IMR-90 (cell line): ENCODE data around the gene NEDD4L. TPM values are rescaled to one million over a fixed set of nuclear protein-coding genes. Genes with fewer than 3 reads are reported as not detected.

Experiments
- ATAC-seq: fragments of 200-7000 bp; cut with Tn5 transposase; 2 replicates; pipeline ENCODE4 v1.9.1; 2020; ENCODE audit warnings: low read depth, mild to moderate bottlenecking, moderate library complexity
- BruUV-seq: library from RNA; stranded (reverse); fragments of 400-500 nt; replicated peaks from 2 replicates; lab custom pipeline; 2021; lab: Mats Ljungman, UMichigan
- CTCF ChIA-PET: fragments of 300-600 bp; formaldehyde crosslinking; extraction: SDS; loops from one replicate; lab custom pipeline; 2021; ENCODE audit warnings: antibody characterized with exemption; lab: Yijun Ruan, JAX
- POLR2A ChIA-PET: fragments of 300-600 bp; sonication (Branson Sonifier 250); formaldehyde crosslinking; loops from one replicate; lab custom pipeline; 2022; ENCODE audit warnings: antibody characterized with exemption; ENCODE audit not compliant: unreplicated experiment; lab: Charles Lee
- DNase-seq: peaks from one replicate; pipeline ENCODE4 v3.0.0; 2013
- H2AFZ ChIP-seq: replicated peaks from 2 replicates; pipeline ENCODE3; 2013; ENCODE audit warnings: low read length, mild to moderate bottlenecking; ENCODE audit not compliant: poor library complexity
- H2AK5ac ChIP-seq: 2 replicates; pipeline ENCODE4 v1.6.1; 2013; ENCODE audit warnings: low read depth, low read length, inconsistent platforms
- H2AK9ac ChIP-seq: replicated peaks from 2 replicates; pipeline ENCODE3; 2013; ENCODE audit warnings: mild to moderate bottlenecking, low read depth, low read length, moderate library complexity; ENCODE audit not compliant: poor library complexity
- H2BK120ac ChIP-seq: 2 replicates; pipeline ENCODE4 v1.6.1; 2013; ENCODE audit warnings: low read depth, low read length, inconsistent platforms
- H2BK15ac ChIP-seq: 3 replicates; pipeline ENCODE4 v1.6.1; 2013; ENCODE audit warnings: low read depth, low read length, inconsistent platforms
- H2BK20ac ChIP-seq: 2 replicates; pipeline ENCODE4 v1.6.1; 2013; ENCODE audit warnings: low read depth, mild to moderate bottlenecking, inconsistent platforms, low read length, moderate library complexity
- H2BK5ac ChIP-seq: 2 replicates; pipeline ENCODE4 v1.6.1; 2013; ENCODE audit warnings: mild to moderate bottlenecking, low read depth, low read length, inconsistent platforms; ENCODE audit not compliant: poor library complexity, severe bottlenecking
- H3K14ac ChIP-seq: replicated peaks from 2 replicates; pipeline ENCODE4 v1.6.1; 2013; ENCODE audit warnings: low read depth, low read length, inconsistent platforms
- H3K18ac ChIP-seq: 2 replicates; pipeline ENCODE4 v1.6.1; 2013; ENCODE audit warnings: low read depth, low read length, control low read depth
- H3K23ac ChIP-seq: 2 replicates; pipeline ENCODE4 v1.6.1; 2013; ENCODE audit warnings: low read depth, low read length, inconsistent platforms
- H3K27ac ChIP-seq: 2 replicates; pipeline ENCODE4 v1.5.1; 2013; ENCODE audit warnings: mild to moderate bottlenecking, control low read depth, low read length; ENCODE audit not compliant: insufficient read depth
- H3K27me3 ChIP-seq: 2 replicates; pipeline ENCODE4 v1.6.1; 2013; ENCODE audit warnings: low read length; ENCODE audit not compliant: control insufficient read depth, insufficient read depth
- H3K36me3 ChIP-seq: 2 replicates; pipeline ENCODE4 v1.6.1; 2013; ENCODE audit warnings: low read length, mixed read lengths; ENCODE audit not compliant: control insufficient read depth, insufficient read depth
- H3K4ac ChIP-seq: 2 replicates; pipeline ENCODE4 v1.6.1; 2013; ENCODE audit warnings: low read depth, low read length, inconsistent platforms
- H3K4me1 ChIP-seq: 2 replicates; pipeline ENCODE4 v1.6.1; 2013; ENCODE audit warnings: low read length, mixed read lengths; ENCODE audit not compliant: control insufficient read depth, insufficient read depth
- H3K4me2 ChIP-seq: 2 replicates; pipeline ENCODE4 v1.6.1; 2013; ENCODE audit warnings: low read depth, mild to moderate bottlenecking, control low read depth, low read length, moderate library complexity
- H3K4me3 ChIP-seq: 2 replicates; pipeline ENCODE4 v1.5.1; 2013; ENCODE audit warnings: low read depth, mild to moderate bottlenecking, control low read depth, low read length, moderate library complexity; ENCODE audit not compliant: insufficient read depth
- H3K56ac ChIP-seq: 2 replicates; pipeline ENCODE4 v1.6.1; 2013; ENCODE audit warnings: low read length, inconsistent platforms; ENCODE audit not compliant: insufficient read depth; ENCODE audit errors: extremely low read depth
- H3K79me1 ChIP-seq, 2 experiments: 2 replicates each; pipeline ENCODE4 v1.6.1; 2013; ENCODE audit warnings: low read length in 2 of 2, inconsistent platforms in 1 of 2, low read depth in 1 of 2
- H3K9ac ChIP-seq: 2 replicates; pipeline ENCODE4 v1.6.1; 2013; ENCODE audit warnings: low read depth, low read length, control low read depth
- H3K9me1 ChIP-seq: 2 replicates; pipeline ENCODE4 v1.6.1; 2013; ENCODE audit warnings: low read length, inconsistent platforms; ENCODE audit not compliant: insufficient read depth
- H3K9me3 ChIP-seq: 2 replicates; pipeline ENCODE4 v1.6.1; 2013; ENCODE audit warnings: low read length; ENCODE audit not compliant: control insufficient read depth, insufficient read depth
- H4K20me1 ChIP-seq: 2 replicates; pipeline ENCODE4 v1.6.1; 2013; ENCODE audit warnings: low read length, inconsistent platforms; ENCODE audit not compliant: insufficient read depth
- H4K5ac ChIP-seq: 2 replicates; pipeline ENCODE4 v1.6.1; 2013; ENCODE audit warnings: mild to moderate bottlenecking, low read depth, low read length, control low read depth
- H4K8ac ChIP-seq, 2 experiments: 2 replicates each; pipeline ENCODE4 v1.6.1; 2013; ENCODE audit warnings: low read depth in 2 of 2, low read length in 2 of 2, control low read depth in 1 of 2, inconsistent platforms in 1 of 2
- H4K91ac ChIP-seq: 2 replicates; pipeline ENCODE4 v1.6.1; 2013; ENCODE audit warnings: low read depth, low read length, inconsistent platforms; ENCODE audit not compliant: insufficient read depth
- BHLHE40 ChIP-seq: fragments of 150-350 bp; IDR thresholded peaks from 2 replicates; pipeline ENCODE4 v1.6.1; 2016; ENCODE audit warnings: mild to moderate bottlenecking, low read depth, low read length
- CHD1 ChIP-seq: IDR thresholded peaks from 2 replicates; pipeline ENCODE4 v1.6.1; 2012; ENCODE audit warnings: low read depth, low read length, improper control_type of control experiment
- FOS ChIP-seq: fragments of 150-350 bp; IDR thresholded peaks from 2 replicates; pipeline ENCODE4 v1.6.1; 2016; ENCODE audit warnings: low read depth, low read length
- MAFK ChIP-seq: IDR thresholded peaks from 2 replicates; pipeline ENCODE4 v1.6.1; 2012; ENCODE audit warnings: low read depth, low read length, improper control_type of control experiment
- MAZ ChIP-seq: IDR thresholded peaks from 2 replicates; pipeline ENCODE4 v1.6.1; 2012; ENCODE audit warnings: low read depth, mild to moderate bottlenecking, low read length, improper control_type of control experiment, moderate library complexity, borderline replicate concordance
- MXI1 ChIP-seq: IDR thresholded peaks from 2 replicates; pipeline ENCODE4 v1.6.1; 2012; ENCODE audit warnings: low read depth, mild to moderate bottlenecking, low read length, moderate library complexity, borderline replicate concordance
- NFE2L2 ChIP-seq: fragments of 150-350 bp; IDR thresholded peaks from 2 replicates; pipeline ENCODE4 v1.6.1; 2016; ENCODE audit warnings: low read depth, mild to moderate bottlenecking, low read length
- POLR2A ChIP-seq: IDR thresholded peaks from 2 replicates; pipeline ENCODE4 v1.6.1; 2012; ENCODE audit warnings: mild to moderate bottlenecking, low read depth, low read length
- RCOR1 ChIP-seq: IDR thresholded peaks from 2 replicates; pipeline ENCODE4 v1.6.1; 2012; ENCODE audit warnings: mild to moderate bottlenecking, low read length, improper control_type of control experiment; ENCODE audit not compliant: insufficient replicate concordance
- RFX5 ChIP-seq: IDR thresholded peaks from 2 replicates; pipeline ENCODE4 v1.8.0; 2012; ENCODE audit warnings: low read depth, mild to moderate bottlenecking, low read length, moderate library complexity
- SMC3 ChIP-seq: fragments of 150-350 bp; IDR thresholded peaks from 2 replicates; pipeline ENCODE4 v1.6.1; 2016; ENCODE audit warnings: low read depth, mild to moderate bottlenecking, antibody characterized with exemption, low read length, moderate library complexity
- WGBS, 2 experiments: methylation state at CpG; one replicate each; pipeline versions ENCODE4 v1.1.5 to v1.1.7; 2013; ENCODE audit warnings: missing lambda C conversion rate in 2 of 2; ENCODE audit not compliant: insufficient read length in 1 of 2; ENCODE audit errors: extremely low coverage in 2 of 2; 5-methylcytosine and 5-hydroxymethylcytosine counted together
- dilution Hi-C: fragments of 300-500 bp; cut with HindIII; formaldehyde crosslinking; loops from one replicate; pipeline ENCODE4 v1.14.3; 2018; ENCODE audit warnings: low sequenced_read_pairs; ENCODE audit not compliant: unreplicated experiment
- in situ Hi-C: fragments of 300-500 bp; cut with MboI; formaldehyde crosslinking; loops from 3 replicates; pipeline ENCODE4 v1.14.3; 2019; ENCODE audit warnings: low sequenced_read_pairs, inconsistent platforms, mixed read lengths
- intact Hi-C: fragments of 100-400 bp; cut with micrococcal nuclease; formaldehyde crosslinking; loops from 2 replicates; pipeline ENCODE4 v1.10.0; 2022
- polyA plus RNA-seq, 3 experiments: library from polyadenylated mRNA; depleted of rRNA; stranded (reverse); fragments of >200 nt; gene quantifications; 2 replicates each; pipeline ENCODE4 v1.2.3, GENCODE V29; 2012; ENCODE audit warnings: low replicate concordance in 1 of 3
- total RNA-seq: library from RNA; depleted of rRNA; stranded (reverse); fragments of >200 nt; gene quantifications from 2 replicates; pipeline ENCODE4 v1.2.3, GENCODE V29; 2012
- TF ChIP-seq, protein P1 (sequence below): fragments of 150-350 bp; IDR thresholded peaks from 2 replicates; pipeline ENCODE4 v1.6.1; 2016; ENCODE audit warnings: low read depth, mild to moderate bottlenecking, low read length, moderate library complexity, borderline replicate concordance

Gene NEDD4L
- total and polyA plus RNA-seq, 2 of the 4 experiments (the other 2 are of a cell fraction): 10.0 to 10.9 TPM

DNA sequence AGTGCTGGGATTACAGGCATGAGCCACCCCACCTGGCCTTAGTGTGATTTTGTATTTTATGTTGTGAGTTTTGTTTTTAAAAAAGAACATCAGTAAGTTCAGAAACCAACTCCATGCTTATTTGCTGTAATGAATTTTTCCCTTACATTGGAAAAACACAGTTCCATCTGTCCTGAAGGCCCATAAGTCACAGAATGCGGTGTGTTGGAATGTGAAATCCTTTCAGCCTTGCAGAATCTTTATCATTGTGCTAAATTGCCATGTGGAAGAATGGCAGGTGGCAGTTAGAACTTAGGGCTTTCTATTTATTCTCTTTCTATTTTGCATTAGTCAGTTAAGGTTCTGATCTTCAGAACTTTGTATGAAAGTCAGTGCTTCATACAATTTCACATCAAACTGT, 52.6 kb downstream of the NEDD4L start:
- POLR2A ChIA-PET: no interaction called here

More for the DNA sequence above, 52.6 kb downstream of the NEDD4L start:
- Histone ChIP-seq H3K9me3 (no peaks in the 10 kb centered on the region), H3K9ac (no peak overlapping the region), H2BK5ac (no peak overlapping the region), H4K91ac (no peak overlapping the region), H4K20me1 (no peaks in the 10 kb centered on the region), H3K23ac (no peak overlapping the region), H2BK15ac (no peak overlapping the region), H2AK9ac (no peak overlapping the region), H3K18ac (no peak overlapping the region), H3K79me1 (no peaks in the 10 kb centered on the region), H3K4me3 (no peak overlapping the region), H3K36me3 (no peaks in the 10 kb centered on the region), H3K4ac (no peak overlapping the region), H2BK20ac (no peak overlapping the region), H3K27ac (no peak overlapping the region), H3K9me1 (no peaks in the 10 kb centered on the region), H4K5ac (no peak overlapping the region), H3K4me2 (no peak overlapping the region), H2BK120ac (no peak overlapping the region), H4K8ac (no peak overlapping the region), H2AK5ac (no peak overlapping the region), H2AFZ (no peak overlapping the region), H3K56ac (no peak overlapping the region), H3K14ac (no peak overlapping the region), H3K27me3 (no peaks in the 10 kb centered on the region; the same call in 1 of the 2 replicates), H3K4me1 (peaks cover 3% of the 10 kb centered on the region; the same call in 1 of the 2 replicates)
- in situ Hi-C loops: no loop called here
- BruUV-seq: no TSS peak
- no CpG with 5 or more reads among the region's 1 CpG for WGBS, 2 experiments
- intact Hi-C loops: no loop called here
- CTCF ChIA-PET: no interaction called here
- DNase-seq (no peak), ATAC-seq (no peak)
- TF ChIP-seq BHLHE40 (no peak), FOS (no peak), MAZ (no peak), NFE2L2 (no peak), RCOR1 (no peak), SMC3 (no peak), CHD1 (no peak), RFX5 (no peak), POLR2A (no peak), MAFK (no peak), MXI1 (no peak)
- TF ChIP-seq, protein P1, sequence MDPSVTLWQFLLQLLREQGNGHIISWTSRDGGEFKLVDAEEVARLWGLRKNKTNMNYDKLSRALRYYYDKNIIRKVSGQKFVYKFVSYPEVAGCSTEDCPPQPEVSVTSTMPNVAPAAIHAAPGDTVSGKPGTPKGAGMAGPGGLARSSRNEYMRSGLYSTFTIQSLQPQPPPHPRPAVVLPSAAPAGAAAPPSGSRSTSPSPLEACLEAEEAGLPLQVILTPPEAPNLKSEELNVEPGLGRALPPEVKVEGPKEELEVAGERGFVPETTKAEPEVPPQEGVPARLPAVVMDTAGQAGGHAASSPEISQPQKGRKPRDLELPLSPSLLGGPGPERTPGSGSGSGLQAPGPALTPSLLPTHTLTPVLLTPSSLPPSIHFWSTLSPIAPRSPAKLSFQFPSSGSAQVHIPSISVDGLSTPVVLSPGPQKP: no peak
- dilution Hi-C loops: no loop called here
